ENCODE data around the gene GAS2L1.

GAS2L1 gene

GRCh38 chr22:29325785-29326315 lies 19.4 kb downstream of the GAS2L1 start:
- in situ Hi-C loops (cut with MboI; ENCODE audit: low sequenced_read_pairs), result no loop called here

- in situ Hi-C loops (cut with MboI; ENCODE audit: low sequenced_read_pairs), result no loop called here
These were observed 20.0 kb downstream of the GAS2L1 start for GRCh38 chr22:29326481-29326880.

DNA sequence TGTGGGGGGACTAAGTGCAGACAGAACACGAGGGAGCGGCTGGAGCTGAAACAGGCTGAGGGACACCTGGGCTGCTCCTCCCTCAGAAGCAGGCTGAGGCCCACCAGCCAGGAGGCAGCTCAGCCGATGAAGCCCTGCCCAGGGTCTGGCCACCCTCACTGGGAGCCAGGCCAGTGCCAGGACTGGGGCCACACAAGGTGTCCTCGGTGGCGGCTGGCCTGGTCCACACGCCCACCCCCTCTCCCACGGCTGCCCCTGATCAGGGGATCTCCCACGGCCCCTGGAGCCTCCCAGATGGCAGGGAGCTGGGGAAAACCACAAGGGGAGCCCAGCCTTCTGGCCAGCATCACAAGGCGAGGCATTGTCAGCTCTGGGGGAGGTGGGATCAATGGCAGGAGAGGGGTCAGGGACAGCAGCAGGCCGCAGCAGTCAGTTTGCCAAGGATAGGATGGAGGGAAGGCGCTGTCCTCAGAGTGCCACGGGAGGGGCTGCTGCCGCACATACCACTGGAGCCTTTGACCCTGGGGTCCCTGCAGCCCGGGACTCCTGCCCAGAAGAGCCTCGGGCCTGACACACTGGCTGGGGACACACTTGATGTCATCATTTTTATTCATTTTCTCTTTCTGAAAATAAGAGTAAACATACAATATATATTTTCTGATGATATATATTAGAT lies 20.8 kb downstream of the GAS2L1 start:
- in situ Hi-C loops (cut with MboI; ENCODE audit: low sequenced_read_pairs), result no loop called here

- in situ Hi-C loops (cut with MboI; ENCODE audit: low sequenced_read_pairs), result no loop called here
These were observed 21.6 kb downstream of the GAS2L1 start for GRCh38 chr22:29328055-29328454.

DNA sequence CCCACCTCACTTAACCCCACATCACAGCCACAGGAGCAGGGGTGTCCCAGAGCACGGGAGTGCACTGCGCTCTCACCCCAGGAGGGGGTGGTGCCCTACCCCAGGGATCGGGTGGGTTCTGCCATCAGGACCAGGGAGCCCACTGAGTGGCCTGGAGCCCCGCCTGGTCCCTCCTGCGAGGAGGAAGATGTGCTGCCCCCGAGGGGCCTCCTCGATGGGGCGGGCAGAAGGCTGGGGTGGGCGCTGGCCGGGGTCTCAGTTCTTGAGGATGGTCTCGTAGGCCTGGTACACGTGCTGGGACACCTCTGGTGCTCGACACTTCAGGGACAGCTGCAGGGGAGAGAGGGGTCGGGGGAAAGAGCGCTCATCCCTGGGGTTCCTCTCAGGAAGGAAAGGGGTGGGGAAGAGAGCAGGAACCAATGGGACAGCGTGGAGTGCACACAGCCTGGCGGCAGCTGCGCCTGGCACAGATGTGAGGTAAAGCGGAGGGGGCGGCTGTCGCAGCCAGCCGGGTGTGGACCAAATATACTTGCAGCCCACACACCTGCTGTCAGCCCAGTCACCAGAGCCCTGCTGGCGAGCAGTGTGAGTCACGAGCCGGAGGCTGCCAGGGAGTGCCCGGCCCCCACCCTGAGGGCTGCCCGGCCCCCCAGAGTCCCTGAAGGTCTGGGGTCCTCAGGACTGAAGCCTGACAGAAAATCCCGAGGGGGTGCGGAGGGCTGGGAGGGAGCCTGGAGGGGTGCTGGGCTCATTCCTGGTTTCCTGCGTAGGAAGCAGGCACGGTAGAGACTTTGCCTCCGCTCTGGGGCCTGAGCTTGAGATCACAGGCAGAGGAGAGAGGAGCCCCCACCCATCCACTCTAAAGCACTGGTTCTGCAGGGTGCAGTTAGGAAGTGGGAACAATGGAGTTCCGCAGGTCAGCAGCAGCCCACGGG lies 22.4 kb downstream of the GAS2L1 start:
- in situ Hi-C loops (cut with MboI; ENCODE audit: low sequenced_read_pairs), result no loop called here

GRCh38 chr22:29329581-29329980 lies 23.1 kb downstream of the GAS2L1 start:
- in situ Hi-C loops (cut with MboI; ENCODE audit: low sequenced_read_pairs), result no loop called here

GRCh38 chr22:29330291-29330690 lies 23.8 kb downstream of the GAS2L1 start:
- in situ Hi-C loops (cut with MboI; ENCODE audit: low sequenced_read_pairs), result no loop called here

GRCh38 chr22:29330753-29331152 lies 24.3 kb downstream of the GAS2L1 start:
- in situ Hi-C loops (cut with MboI; ENCODE audit: low sequenced_read_pairs), result no loop called here

GRCh38 chr22:29331213-29331612 lies 24.8 kb downstream of the GAS2L1 start:
- in situ Hi-C loops (cut with MboI; ENCODE audit: low sequenced_read_pairs), result no loop called here

- in situ Hi-C loops (cut with MboI; ENCODE audit: low sequenced_read_pairs), result no loop called here
These were observed 25.3 kb downstream of the GAS2L1 start for GRCh38 chr22:29331658-29332300.

GRCh38 chr22:29332886-29333496 lies 26.5 kb downstream of the GAS2L1 start:
- in situ Hi-C loops (cut with MboI; ENCODE audit: low sequenced_read_pairs), result no loop called here

DNA sequence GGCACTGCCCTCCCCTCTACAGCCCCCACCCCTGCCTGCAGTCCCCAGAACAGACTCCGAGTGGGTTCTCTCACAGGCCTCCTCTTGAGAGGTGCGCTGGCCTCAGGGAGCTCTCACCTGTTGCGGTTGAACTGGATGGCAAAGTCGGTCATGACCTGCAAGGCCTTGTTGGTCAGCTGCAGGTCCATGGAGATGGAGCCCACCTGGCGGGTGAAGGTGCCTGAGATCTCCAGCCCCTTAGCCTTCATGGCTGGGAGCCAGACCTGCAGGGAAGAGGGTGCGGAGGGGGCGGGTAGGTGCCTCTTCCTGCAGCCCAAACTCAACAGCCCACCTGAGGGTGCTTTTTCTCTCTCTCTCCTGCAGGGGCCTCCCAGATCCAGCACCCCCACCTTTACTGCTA lies 27.7 kb downstream of the GAS2L1 start:
- in situ Hi-C loops (cut with MboI; ENCODE audit: low sequenced_read_pairs), result no loop called here

GRCh38 chr22:29334696-29335344 lies 28.4 kb downstream of the GAS2L1 start:
- in situ Hi-C loops (cut with MboI; ENCODE audit: low sequenced_read_pairs), result no loop called here

GRCh38 chr22:29335656-29336055 lies 29.2 kb downstream of the GAS2L1 start:
- in situ Hi-C loops (cut with MboI; ENCODE audit: low sequenced_read_pairs), result no loop called here

GRCh38 chr22:29336751-29337490 lies 30.5 kb downstream of the GAS2L1 start:
- in situ Hi-C loops (cut with MboI; ENCODE audit: low sequenced_read_pairs), result no loop called here

DNA sequence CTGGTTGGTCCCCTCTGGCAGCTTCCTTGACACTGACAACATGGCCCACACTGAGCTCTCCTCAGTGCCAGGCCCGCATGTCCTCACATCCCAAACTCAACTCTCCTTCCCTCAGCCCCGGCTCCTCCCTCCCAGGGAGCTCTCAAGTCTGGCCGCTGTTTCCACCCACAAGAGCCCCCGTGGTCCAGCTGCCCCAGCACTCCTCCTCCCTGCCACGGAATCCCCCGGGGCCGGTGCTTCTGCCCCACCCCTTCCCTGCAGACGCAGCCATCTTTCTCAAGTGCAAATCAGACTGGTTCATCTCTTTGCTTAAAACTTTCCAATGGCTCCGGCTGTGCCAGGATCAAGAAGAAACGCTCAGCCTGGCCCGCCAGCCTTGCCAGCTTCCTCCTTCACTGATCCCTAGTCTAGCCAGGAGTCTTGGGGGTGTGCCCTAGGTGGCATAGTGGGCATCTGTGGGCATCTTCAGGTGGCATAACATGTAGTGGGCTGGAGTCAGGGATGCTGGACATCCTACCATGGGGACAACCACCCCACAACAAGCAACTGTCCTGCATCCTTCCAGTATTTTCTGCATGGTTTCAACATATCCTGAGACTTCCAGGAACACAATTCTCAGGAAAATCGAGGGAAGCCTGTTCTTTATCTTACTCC lies 31.3 kb downstream of the GAS2L1 start:
- in situ Hi-C loops (cut with MboI; ENCODE audit: low sequenced_read_pairs), result no loop called here

- in situ Hi-C loops (cut with MboI; ENCODE audit: low sequenced_read_pairs), result no loop called here
These were observed 31.9 kb downstream of the GAS2L1 start for GRCh38 chr22:29338398-29338797.

DNA sequence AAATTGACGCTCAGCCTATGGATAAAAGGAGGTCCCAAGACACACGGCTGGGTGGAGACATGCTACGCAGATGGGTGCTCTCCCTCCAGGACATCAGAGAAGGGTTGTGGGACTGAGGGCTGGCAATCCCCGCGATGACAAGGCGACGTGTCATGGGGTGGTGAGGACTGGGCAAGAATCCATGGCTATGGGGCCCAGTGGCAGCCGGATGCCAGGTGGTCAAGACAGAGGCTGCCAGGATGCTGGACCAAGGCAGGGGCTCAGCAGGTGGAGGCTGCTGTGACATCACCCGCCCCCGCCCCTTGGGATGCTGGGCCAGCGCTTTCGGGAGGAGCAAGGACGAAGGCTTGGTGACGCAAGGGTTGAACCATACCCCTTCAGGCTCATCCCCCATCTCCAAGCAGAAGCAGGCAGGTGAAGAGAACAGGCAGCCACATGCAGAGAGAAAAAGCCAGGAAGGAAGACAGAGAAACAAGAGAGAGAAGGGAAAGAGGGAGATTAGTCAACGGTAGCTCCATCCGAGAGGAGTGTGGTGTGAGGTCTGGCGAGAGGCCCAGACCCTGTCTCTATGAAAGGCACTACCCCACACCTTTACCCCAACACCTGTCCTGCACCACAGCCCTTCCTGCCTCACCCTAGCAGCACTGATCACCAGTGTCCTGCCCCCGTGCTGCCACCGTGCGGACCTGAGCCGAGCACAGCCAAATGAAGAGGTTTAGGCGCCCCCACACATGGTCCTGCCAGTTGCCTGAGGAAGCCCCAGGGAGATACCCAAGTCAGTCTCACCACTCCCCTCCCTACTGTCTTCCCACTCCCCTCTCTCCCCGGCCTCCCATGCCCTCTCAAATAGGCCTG lies 33.2 kb downstream of the GAS2L1 start:
- in situ Hi-C loops (cut with MboI; ENCODE audit: low sequenced_read_pairs), result no loop called here
